PC-3 (cell line): ENCODE measurements around the gene PLXNA2. TPM values are rescaled to one million over a fixed set of nuclear protein-coding genes. Genes with fewer than 3 reads are reported as not detected.
A peak's percentile ranks its signal among the peaks of the same experiment; 100 is the strongest.

Experiments used
- ATAC-seq: fragments of 200-7000 bp; cut with Tn5 transposase; 2 replicates; pipeline ENCODE4 v1.9.1; 2020; ENCODE audit warnings: mild to moderate bottlenecking, moderate library complexity
- BruUV-seq: library from RNA; stranded (reverse); fragments of 400-500 nt; replicated peaks from 2 replicates; lab custom pipeline; 2021; lab: Mats Ljungman, UMichigan
- CTCF ChIA-PET: fragments of 300-600 bp; sonication (Branson Sonifier 250); formaldehyde crosslinking; loops from one replicate; lab custom pipeline; 2022; ENCODE audit warnings: antibody characterized with exemption; lab: Charles Lee
- POLR2A ChIA-PET: fragments of 300-600 bp; sonication (Branson Sonifier 250); formaldehyde crosslinking; loops from one replicate; lab custom pipeline; 2022; ENCODE audit warnings: antibody characterized with exemption; ENCODE audit not compliant: unreplicated experiment; lab: Charles Lee
- DNase-seq: peaks from one replicate; pipeline ENCODE4 v3.0.0-alpha.2; 2015
- H2AFZ ChIP-seq: fragments of 300-600 bp; sonication (generic); 2 replicates; pipeline ENCODE4 v1.6.0; 2016; ENCODE audit warnings: antibody characterized with exemption, low read length
- H3F3A ChIP-seq: fragments of 300-600 bp; sonication (generic); one replicate; pipeline ENCODE4 v1.6.0; 2017; ENCODE audit warnings: antibody characterized with exemption, low read length, control low read depth, mild to moderate bottlenecking; ENCODE audit not compliant: unreplicated experiment
- H3K27ac ChIP-seq: fragments of 300-600 bp; sonication (generic); 2 replicates; pipeline ENCODE4 v1.5.1; 2016; ENCODE audit warnings: mild to moderate bottlenecking, low read length
- H3K27me3 ChIP-seq: fragments of 300-600 bp; sonication (generic); 2 replicates; pipeline ENCODE4 v1.6.1; 2016; ENCODE audit warnings: low read length, mixed read lengths
- H3K36me3 ChIP-seq: fragments of 300-600 bp; sonication (generic); 2 replicates; pipeline ENCODE4 v1.6.1; 2016; ENCODE audit warnings: low read depth, mixed run types, low read length, mixed read lengths
- H3K4me1 ChIP-seq: fragments of 300-600 bp; sonication (generic); 2 replicates; pipeline ENCODE4 v1.5.1; 2016; ENCODE audit warnings: low read length; ENCODE audit not compliant: insufficient read depth
- H3K4me2 ChIP-seq: fragments of 300-600 bp; sonication (generic); 2 replicates; pipeline ENCODE4 v1.6.0; 2016; ENCODE audit warnings: low read length
- H3K4me3 ChIP-seq: fragments of 300-600 bp; sonication (generic); 2 replicates; pipeline ENCODE4 v1.5.1; 2016; ENCODE audit warnings: mild to moderate bottlenecking, low read length, mixed read lengths
- H3K79me2 ChIP-seq: fragments of 300-600 bp; sonication (generic); 2 replicates; pipeline ENCODE4 v1.6.1; 2017; ENCODE audit warnings: low read length, mixed read lengths
- H3K9ac ChIP-seq: fragments of 300-600 bp; sonication (generic); 2 replicates; pipeline ENCODE4 v1.6.0; 2016; ENCODE audit warnings: mild to moderate bottlenecking, low read length
- H3K9me2 ChIP-seq: fragments of 300-600 bp; sonication (generic); replicated peaks from 2 replicates; pipeline ENCODE4 v1.6.1; 2016; ENCODE audit warnings: mixed run types, low read length, mixed read lengths
- H3K9me3 ChIP-seq: fragments of 300-600 bp; sonication (generic); 2 replicates; pipeline ENCODE4 v1.6.1; 2016; ENCODE audit warnings: low read length, mixed read lengths
- H4K20me1 ChIP-seq: fragments of 300-600 bp; sonication (generic); 2 replicates; pipeline ENCODE4 v1.6.1; 2016; ENCODE audit warnings: low read length, mixed read lengths
- EZH2 ChIP-seq: fragments of 300-600 bp; sonication (generic); IDR thresholded peaks from one replicate; pipeline ENCODE4 v1.6.1; 2017; ENCODE audit warnings: antibody characterized with exemption, mild to moderate bottlenecking, low read length; ENCODE audit not compliant: unreplicated experiment
- EZH2phosphoT487 ChIP-seq: fragments of 300-600 bp; sonication (generic); IDR thresholded peaks from 2 replicates; pipeline ENCODE4 v1.6.1; 2018; ENCODE audit warnings: mild to moderate bottlenecking, antibody characterized with exemption, low read length, borderline replicate concordance
- intact Hi-C: fragments of 100-400 bp; cut with micrococcal nuclease; formaldehyde crosslinking; loops from 2 replicates; pipeline ENCODE4 v1.9.0; 2023
- total RNA-seq: library from RNA; depleted of rRNA; stranded (reverse); fragments of >200 nt; gene quantifications from 2 replicates; pipeline ENCODE4 v1.2.3, GENCODE V29; 2014
- TF ChIP-seq, protein P1 (sequence below): fragments of 300-600 bp; sonication (generic); conservative IDR thresholded peaks from 2 replicates; pipeline ENCODE4 v1.5.1; 2017; ENCODE audit warnings: antibody characterized with exemption, low read depth, mild to moderate bottlenecking, low read length

The PLXNA2 gene
- total RNA-seq, 1 experiment from 2014 or later, result 16.2 TPM

DNA sequence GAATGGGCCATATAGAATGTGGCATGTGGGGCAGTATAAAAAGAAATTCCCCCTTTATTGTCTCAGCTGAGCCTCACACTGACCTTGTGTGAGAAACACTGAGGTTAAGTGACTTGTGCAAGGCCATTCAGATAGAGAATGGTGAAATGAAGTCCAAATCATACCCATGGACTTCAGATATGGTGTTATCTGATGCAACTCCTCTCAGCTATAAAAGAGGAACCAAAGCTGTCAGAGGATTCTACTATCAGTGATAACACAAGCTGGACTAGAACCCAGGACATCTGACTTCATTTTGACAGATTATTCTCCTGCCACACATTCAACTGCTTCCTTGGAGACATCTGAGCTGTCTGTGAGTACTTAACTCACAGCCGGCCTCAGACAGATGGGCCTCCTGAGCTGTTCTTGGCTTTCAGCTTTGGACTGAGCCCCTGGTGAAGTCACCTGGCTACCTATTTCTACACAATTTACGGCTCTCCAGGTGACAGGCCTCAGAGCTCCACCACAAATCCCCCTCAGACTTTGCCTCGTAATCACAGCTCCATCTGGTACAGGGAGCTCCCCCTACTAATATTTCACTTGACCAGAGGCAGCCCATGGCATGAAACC lies 104.6 kb downstream of the PLXNA2 start:
- Histone ChIP-seq H3F3A (no peaks in the 10 kb centered on the region), H3K4me2 (no peak overlapping the region), H3K27ac (no peak overlapping the region), H3K4me1 (no peaks in the 10 kb centered on the region), H2AFZ (no peak overlapping the region), H3K27me3 (no peaks in the 10 kb centered on the region), H3K4me3 (no peak overlapping the region), H3K9me2 (no peaks in the 10 kb centered on the region), H3K79me2 (no peaks in the 10 kb centered on the region), H3K9ac (no peak overlapping the region), H3K36me3 (no peaks in the 10 kb centered on the region), H4K20me1 (no peaks in the 10 kb centered on the region), H3K9me3 (no peaks in the 10 kb centered on the region)
- no peak for DNase-seq
- intact Hi-C loops, result no loop called here
- no TSS peak for BruUV-seq
- POLR2A ChIA-PET, result no interaction called here
- no peak for TF ChIP-seq EZH2phosphoT487
- TF ChIP-seq EZH2, result no peak
- TF ChIP-seq, protein P1, sequence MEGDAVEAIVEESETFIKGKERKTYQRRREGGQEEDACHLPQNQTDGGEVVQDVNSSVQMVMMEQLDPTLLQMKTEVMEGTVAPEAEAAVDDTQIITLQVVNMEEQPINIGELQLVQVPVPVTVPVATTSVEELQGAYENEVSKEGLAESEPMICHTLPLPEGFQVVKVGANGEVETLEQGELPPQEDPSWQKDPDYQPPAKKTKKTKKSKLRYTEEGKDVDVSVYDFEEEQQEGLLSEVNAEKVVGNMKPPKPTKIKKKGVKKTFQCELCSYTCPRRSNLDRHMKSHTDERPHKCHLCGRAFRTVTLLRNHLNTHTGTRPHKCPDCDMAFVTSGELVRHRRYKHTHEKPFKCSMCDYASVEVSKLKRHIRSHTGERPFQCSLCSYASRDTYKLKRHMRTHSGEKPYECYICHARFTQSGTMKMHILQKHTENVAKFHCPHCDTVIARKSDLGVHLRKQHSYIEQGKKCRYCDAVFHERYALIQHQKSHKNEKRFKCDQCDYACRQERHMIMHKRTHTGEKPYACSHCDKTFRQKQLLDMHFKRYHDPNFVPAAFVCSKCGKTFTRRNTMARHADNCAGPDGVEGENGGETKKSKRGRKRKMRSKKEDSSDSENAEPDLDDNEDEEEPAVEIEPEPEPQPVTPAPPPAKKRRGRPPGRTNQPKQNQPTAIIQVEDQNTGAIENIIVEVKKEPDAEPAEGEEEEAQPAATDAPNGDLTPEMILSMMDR, result no peak
- CTCF ChIA-PET, result interaction anchor here (0.5 to 0.7 kb wide), 3 partner anchors 44 to 117 kb away, joined by 3 to 5 read pairs (median 3); no protein-coding TSS in a partner anchor
- no peak for ATAC-seq

DNA sequence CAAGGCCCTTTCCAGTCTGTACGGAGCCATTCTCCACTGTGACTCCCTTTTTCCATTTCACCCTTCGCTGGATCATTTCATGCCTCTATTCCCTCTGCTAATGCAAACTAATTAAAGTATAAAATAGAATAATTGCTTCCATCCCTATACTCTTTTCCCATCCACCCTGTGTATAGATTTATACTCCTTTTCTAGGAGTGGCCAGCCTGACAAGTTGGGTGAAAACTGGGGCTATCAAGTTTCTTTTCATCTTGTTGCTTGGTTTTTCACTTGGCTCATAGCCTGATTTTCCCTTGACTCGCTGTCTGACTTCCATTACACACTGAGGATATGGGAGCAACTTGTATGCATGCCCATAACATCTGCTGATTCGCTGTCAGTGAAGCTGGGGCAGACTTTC lies 107.0 kb downstream of the PLXNA2 start:
- no peaks in the 10 kb centered on the region for H4K20me1 ChIP-seq

DNA sequence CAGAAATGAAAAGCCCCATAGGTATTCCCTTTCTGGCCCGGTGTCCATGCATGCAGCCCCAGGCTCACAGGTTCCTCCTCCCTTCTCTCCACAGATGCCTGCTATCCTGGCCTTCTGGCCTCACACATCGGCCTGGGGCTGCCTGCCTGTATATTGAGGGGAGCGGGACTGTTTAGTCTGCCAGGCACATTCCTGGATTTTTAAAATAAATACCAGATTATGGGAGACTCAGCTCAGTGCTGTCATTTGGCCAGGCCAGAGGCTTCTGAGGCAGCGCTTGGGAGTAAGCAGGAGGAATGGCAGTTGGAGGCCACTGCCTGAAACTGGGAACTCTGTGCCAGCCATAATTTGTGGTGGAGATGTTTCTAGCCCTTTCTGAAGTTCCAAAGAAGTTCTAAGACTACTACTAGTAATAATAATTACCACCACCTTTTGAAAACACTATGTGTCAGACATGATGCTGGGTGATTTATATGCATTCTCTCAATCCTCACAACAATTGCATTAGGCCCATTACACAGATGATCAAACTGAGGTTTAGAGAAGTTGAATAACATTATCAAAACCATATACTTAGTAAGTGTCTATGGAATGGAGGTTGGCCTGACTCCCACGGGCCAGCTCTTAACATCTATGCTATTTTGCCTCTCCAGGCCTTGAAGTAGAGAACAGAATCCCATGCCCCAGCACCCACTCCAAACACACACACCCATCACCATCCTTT lies 107.6 kb downstream of the PLXNA2 start:
- no peaks in the 10 kb centered on the region for H3K36me3 ChIP-seq
- CTCF ChIA-PET, result no interaction called here
- TF ChIP-seq EZH2phosphoT487 (no peak), EZH2 (no peak)
- TF ChIP-seq, protein P1, result no peak
- BruUV-seq, result no TSS peak
- no peak overlapping the region for H3K27ac ChIP-seq
- intact Hi-C loops, result no loop called here
- H3F3A ChIP-seq, result no peaks in the 10 kb centered on the region
- H3K4me1 ChIP-seq, result peaks cover 16% of the 10 kb centered on the region
- POLR2A ChIA-PET, result no interaction called here
- no peak for ATAC-seq
- no peak overlapping the region for H3K9ac ChIP-seq
- H3K79me2 ChIP-seq, result no peaks in the 10 kb centered on the region
- no peaks in the 10 kb centered on the region for H3K27me3 ChIP-seq
- no peaks in the 10 kb centered on the region for H4K20me1 ChIP-seq
- no peaks in the 10 kb centered on the region for H3K9me3 ChIP-seq
- no peak overlapping the region for H3K4me3 ChIP-seq
- no peak overlapping the region for H2AFZ ChIP-seq
- DNase-seq, result no peak
- no peaks in the 10 kb centered on the region for H3K9me2 ChIP-seq
- no peak overlapping the region for H3K4me2 ChIP-seq

More for the DNA sequence above, 107.0 kb downstream of the PLXNA2 start:
- no TSS peak for BruUV-seq
- H3K9me2 ChIP-seq, result no peaks in the 10 kb centered on the region
- POLR2A ChIA-PET, result no interaction called here
- no peak overlapping the region for H3K4me3 ChIP-seq
- TF ChIP-seq EZH2 (no peak), EZH2phosphoT487 (no peak)
- CTCF ChIA-PET, result no interaction called here
- peaks cover 11% of the 10 kb centered on the region for H3K4me1 ChIP-seq
- no peak overlapping the region for H3K9ac ChIP-seq
- intact Hi-C loops, result no loop called here
- no peaks in the 10 kb centered on the region for H3K9me3 ChIP-seq
- no peaks in the 10 kb centered on the region for H3K27me3 ChIP-seq
- H3K27ac ChIP-seq, result no peak overlapping the region
- DNase-seq (peak; percentile 49), ATAC-seq (0 out of 2 replicates have a peak, but pooled peaks have one; percentile 31)
- H3K4me2 ChIP-seq, result no peak overlapping the region
- H3F3A ChIP-seq, result no peaks in the 10 kb centered on the region
- H3K36me3 ChIP-seq, result no peaks in the 10 kb centered on the region
- H2AFZ ChIP-seq, result no peak overlapping the region
- no peaks in the 10 kb centered on the region for H3K79me2 ChIP-seq
